Measurements from ENCODE around the gene LLGL2.
A peak's percentile ranks its signal among the peaks of the same experiment; 100 is the strongest.
"Not testable (repeated sequence)": the region's sequence is repeated elsewhere in the genome, so short reads cannot be mapped to it uniquely, and the experiment has no call there.

LLGL2 gene

DNA sequence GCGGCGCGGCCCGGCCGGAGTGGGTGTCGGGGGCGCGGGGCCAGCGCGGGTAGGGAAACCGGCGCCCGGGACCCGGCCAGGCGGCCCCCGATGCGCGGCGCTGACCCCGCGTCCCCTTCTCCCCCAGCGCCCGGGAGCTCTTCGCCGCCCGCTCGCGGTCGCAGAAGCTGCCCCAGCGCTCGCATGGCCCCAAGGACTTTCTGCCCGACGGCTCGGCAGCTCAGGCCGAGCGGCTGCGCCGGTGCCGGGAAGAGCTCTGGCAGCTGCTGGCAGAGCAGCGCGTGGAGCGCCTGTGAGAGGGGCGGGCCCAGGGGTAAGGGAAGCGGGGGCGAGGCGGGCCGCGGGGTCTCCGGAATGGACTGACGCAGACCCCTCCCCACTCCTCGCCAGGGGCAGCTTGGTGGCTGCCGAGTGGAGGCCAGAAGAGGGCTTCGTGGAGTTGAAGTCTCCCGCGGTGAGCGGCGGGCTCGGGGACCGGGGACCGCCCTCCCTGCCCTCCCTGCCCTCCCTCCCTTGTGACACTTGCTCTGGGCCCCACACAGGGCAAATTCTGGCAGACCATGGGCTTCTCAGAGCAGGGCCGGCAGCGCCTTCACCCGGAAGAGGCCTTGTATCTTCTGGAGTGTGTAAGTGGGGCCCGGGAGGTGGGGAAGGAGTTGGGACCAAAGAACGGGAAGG lies 8.7 kb upstream of the LLGL2 start:
- peak overlapping the region; percentile 79 for H3K4me3 ChIP-seq (ENCODE audit: low read length)
- no peak for TF ChIP-seq ZNF274 (IDR thresholded peaks at IDR 0.05; ENCODE audit: low read depth, low read length)

DNA sequence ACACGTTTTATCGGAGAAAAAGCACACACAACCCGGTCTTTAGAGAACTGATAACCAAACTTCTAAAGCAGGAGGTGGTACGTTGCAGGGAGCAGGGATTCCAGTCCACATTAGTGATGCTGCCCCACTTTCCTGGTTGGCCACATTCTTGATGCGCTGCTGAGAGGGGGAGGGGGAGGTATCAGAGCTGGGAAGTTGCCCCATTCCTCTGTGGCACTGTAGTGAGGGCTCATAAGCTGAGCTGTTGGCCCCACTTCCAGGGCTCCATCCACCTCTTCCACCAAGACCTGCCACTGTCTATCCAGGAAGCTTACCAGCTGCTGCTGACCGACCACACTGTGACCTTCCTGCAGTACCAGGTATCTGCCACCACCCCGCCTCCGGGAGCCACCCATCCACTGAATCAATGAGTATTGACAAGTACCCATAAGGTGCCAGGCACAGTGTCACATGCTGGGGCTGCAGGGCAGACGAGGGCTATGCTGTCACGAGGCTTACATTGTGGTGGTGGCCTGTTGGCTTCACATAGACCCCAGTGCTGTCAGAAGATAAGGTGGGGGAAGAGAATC lies 8.1 kb upstream of the LLGL2 start:
- peak overlapping the region; percentile 79 for H3K4me3 ChIP-seq (ENCODE audit: low read length)
- TF ChIP-seq ZNF274 (IDR thresholded peaks at IDR 0.05; ENCODE audit: low read depth, low read length) = no peak

DNA sequence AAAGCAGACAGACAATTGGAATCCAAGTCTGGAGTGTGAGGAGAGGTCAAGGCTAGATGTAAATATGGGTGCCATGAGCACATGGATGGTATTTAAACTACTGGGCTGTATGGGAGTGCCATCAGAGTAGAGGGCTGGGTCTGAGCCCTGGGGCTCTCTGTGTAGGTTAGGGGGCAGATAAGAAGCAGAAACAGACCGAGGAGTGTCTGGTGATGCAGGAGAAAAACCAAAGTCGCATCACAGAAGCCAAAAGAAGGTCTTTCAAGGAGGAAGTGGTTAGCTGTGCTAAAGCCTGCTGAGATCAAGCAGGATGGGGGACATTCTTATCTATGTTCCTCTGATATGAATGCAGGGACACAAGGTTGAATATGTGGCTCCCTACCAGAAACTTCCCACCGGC lies 7.3 kb upstream of the LLGL2 start:
- peak overlapping the region; percentile 13; the same call in 1 of the 2 replicates for H3K4me3 ChIP-seq (ENCODE audit: low read length)
- TF ChIP-seq ZNF274 (IDR thresholded peaks at IDR 0.05; ENCODE audit: low read depth, low read length) = no peak

DNA sequence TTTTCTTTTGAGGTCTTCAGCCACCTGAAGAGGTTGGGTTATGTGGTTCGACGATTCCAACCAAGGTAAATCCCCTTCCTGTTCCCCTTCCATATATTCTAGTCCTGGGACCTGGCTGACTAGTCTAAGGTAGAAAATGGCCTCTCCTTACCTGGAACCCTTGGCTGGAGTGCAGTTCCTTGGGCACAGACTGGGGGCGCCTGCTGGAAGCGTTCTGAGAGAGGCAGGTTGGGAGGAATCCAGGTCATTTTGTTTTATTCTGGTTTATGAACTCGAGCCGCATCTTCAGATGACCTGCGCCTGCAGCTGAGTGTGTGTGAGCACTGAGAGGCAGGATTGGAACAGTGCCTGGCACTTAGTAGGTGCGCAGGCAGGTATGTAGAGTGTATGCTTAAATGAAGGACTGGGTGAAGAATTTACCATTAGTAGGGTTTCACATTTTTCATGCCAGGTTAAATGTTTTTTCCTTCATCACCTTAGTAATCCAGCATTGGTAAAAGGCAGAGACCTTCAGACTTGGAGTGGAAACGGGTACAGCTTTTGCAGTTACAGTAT lies 6.4 kb upstream of the LLGL2 start:
- TF ChIP-seq ZNF274 (IDR thresholded peaks at IDR 0.05; ENCODE audit: low read depth, low read length) = no peak
- no peak overlapping the region; the same call in 1 of the 2 replicates for H3K4me3 ChIP-seq (ENCODE audit: low read length)

DNA sequence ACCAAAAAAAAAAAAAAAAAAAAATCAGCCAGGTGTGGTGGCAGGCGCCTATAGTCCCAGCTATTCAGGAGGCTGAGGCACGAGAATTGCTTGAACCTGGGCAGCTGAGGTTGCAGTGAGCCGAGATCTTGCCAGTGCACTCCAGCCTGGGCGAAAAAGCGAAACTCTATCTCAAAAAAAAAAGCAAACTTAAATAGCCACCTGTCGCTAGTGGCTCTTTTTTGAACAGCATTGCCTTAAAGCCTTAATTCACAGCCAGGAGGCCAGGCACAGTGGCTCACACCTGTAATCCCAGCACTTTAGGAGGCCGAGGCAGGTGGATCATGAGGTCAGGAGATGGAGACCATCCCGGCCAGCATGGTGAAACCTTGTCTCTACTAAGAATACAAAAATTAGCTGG lies 5.1 kb upstream of the LLGL2 start:
- H3K4me3 ChIP-seq (ENCODE audit: low read length) = not testable (repeated sequence)

DNA sequence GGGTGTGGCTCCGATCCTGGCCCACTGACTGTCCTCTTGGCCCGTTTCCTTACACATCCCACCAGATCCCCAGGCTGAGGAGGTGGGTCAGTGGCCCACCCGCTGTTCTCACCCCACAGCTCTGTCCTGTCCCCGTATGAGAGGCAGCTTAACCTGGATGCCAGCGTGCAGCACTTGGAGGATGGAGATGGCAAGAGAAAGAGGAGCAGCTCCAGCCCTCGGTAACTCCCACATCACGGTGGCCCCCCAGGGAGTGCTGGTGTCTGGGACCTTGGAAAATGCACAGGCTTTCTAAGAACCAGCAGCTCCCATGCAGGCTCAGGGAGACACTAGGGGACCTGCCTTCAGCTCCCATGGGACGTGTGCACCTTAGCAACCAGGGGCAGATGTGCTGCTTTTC lies 4.2 kb upstream of the LLGL2 start:
- H3K4me3 ChIP-seq (ENCODE audit: low read length) = no peak overlapping the region
- TF ChIP-seq ZNF274 (IDR thresholded peaks at IDR 0.05; ENCODE audit: low read depth, low read length) = no peak

DNA sequence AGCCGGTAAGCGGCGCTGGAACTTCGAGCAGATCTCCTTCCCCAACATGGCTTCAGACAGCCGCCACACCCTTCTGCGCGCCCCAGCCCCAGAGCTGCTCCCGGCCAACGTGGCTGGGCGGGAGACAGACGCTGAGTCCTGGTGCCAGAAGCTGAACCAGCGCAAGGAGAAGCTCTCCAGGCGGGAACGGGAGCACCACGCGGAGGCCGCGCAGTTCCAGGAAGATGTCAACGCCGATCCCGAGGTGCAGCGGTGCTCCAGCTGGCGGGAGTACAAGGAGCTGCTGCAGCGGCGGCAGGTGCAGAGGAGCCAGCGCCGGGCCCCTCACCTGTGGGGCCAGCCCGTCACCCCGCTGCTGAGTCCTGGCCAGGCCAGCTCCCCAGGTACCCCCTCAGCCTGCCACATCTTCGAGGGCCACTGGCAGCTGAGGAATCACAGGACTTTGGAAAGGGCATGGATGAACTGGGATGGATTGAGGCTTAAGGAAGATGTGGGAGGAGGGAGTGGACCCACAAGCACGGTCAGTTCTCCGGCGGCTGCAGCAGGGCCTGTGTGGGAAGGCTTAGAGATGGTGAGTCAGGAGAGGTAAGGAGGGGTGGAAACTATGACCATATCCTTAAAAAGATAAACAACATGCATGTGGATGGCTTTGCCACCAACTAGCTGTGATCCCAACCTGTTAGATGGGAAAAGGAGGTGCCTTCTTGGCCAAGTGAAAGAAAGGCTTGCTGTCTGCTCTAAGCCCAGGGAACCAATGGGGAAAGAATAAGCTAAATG lies 3.4 kb upstream of the LLGL2 start:
- TF ChIP-seq ZNF274 (IDR thresholded peaks at IDR 0.05; ENCODE audit: low read depth, low read length) = no peak
- H3K4me3 ChIP-seq (ENCODE audit: low read length) = no peak overlapping the region

DNA sequence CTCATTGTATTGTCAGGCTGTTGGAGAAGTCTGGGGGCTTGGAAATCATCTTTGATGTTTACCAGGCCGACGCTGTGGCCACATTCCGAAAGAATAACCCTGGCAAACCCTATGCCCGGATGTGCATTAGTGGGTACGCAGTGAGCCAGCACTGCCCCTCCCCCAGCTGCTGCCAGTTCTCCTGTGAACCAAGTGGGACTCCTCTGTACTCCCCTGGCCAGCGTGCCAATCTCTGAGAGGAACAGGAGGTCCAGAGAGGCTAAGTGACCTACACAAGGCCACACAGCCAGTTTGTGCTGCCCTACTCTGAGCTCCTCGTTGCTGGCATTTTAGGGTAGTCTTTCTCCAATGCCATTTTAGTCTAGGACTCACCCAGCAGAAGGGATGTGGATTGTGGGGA lies 1.9 kb upstream of the LLGL2 start:
- no peak for TF ChIP-seq ZNF274 (IDR thresholded peaks at IDR 0.05; ENCODE audit: low read depth, low read length)
- H3K4me3 ChIP-seq (ENCODE audit: low read length) = no peak overlapping the region

DNA sequence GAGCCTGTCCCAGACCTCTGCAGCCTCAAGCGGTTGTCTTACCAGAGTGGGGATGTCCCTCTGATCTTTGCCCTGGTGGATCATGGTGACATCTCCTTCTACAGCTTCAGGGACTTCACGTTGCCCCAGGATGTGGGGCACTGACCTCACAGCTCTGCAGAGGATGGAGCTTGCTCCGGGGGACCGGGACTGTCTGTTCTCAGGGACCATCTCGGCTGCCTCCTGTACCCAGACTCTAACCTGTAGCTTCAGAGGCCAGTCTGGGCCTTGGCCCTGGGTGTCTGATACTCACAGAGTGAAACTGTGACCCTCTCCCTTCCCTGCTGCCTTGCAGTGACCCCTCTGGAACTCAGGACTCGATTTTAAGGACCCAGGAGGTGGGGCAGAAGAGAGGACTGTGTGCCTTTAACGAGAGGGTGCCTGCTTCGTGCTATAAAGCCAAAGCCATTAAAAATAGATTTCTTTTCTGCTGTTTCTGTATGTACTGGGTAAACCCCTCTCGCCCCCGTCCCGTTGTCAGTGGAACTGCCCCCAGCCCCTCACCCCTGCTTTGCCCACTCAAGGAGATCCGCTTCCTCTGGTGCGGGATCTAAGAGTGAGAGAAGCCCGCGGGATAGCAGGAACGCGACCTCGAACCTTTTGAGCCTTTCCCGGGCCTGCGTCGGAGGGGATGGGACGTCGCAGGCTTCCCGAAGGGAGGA lies 1.1 kb upstream of the LLGL2 start:
- H3K4me3 ChIP-seq (ENCODE audit: low read length) = no peak overlapping the region; the same call in 1 of the 2 replicates
- TF ChIP-seq ZNF274 (IDR thresholded peaks at IDR 0.05; ENCODE audit: low read depth, low read length) = no peak

DNA sequence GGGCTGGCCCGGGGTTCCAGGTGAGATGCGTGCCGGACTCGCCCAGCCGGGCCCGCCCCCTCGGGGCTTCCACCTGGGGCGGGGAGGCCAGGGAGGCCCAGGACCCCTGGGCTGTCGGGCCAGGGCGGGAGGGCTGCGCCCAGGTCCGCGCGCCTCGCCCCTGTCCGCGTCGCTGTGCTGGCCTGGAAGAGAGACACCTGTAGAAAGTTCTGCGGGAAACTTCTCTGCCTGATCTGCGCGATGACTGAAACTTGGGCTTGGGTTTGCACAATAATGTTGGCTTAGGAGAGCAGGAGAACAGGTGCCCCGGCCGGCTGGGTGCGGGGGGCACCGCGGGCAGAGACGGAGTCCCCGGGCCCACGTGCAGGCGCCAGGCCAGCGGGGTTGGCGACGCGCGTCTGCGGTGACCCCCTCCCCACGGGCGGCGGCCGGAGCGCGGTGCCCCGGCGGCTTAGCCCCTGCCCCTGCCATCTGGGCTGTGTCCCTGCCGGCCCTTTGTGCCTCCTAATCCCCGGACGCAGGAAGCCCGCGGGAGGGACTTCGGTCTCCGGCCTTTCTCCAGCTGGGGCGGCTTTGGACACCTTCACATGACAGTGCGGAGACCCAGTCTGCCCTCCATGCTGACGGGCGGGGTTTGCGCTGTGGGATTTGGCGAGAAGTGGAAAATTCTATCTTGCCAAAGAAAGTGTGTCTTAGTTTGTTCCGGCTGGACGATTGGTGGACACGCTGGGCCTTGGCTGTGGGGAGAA lies 483 bp downstream of the LLGL2 start:
- no peak for TF ChIP-seq ZNF274 (IDR thresholded peaks at IDR 0.05; ENCODE audit: low read depth, low read length)
- peak overlapping the region; percentile 62; the same call in 1 of the 2 replicates for H3K4me3 ChIP-seq (ENCODE audit: low read length)

DNA sequence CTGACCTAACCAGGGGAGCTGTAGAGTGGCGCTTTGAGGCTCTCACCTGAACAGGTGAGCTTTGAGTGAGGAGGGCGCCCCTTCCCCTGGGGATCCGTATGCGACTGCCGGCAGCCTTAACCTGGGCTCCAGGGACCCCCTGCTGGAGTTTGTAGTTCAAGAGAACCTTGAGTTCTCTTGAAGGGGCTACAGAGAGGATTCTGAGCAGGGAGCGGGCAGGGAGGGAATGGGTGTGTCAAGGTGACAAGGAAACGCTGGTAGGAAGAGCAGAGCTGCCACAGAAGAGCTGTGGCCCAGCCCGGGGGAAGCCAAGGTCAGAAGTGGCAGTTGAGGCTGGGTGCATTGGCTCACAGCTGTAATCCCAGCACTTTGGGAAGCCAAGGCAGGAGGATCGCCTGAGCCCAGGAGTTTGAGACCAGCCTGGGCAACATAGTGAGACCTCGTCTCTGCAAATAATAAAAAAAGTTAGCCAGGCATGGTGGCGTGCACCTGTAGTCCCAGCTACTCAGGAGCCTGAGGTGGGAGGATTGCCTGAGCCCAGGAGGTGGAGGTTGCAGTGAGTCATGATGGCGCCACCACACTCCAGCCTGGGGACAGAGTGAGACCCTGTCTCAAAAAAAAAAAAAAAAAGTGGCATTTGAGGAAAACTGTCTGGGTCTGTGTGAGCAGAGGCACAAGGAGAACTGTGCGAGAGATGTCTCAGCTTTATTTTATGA lies 1.2 kb downstream of the LLGL2 start:
- TF ChIP-seq ZNF274 (IDR thresholded peaks at IDR 0.05; ENCODE audit: low read depth, low read length) = no peak
- no peak overlapping the region; the same call in 1 of the 2 replicates for H3K4me3 ChIP-seq (ENCODE audit: low read length)

DNA sequence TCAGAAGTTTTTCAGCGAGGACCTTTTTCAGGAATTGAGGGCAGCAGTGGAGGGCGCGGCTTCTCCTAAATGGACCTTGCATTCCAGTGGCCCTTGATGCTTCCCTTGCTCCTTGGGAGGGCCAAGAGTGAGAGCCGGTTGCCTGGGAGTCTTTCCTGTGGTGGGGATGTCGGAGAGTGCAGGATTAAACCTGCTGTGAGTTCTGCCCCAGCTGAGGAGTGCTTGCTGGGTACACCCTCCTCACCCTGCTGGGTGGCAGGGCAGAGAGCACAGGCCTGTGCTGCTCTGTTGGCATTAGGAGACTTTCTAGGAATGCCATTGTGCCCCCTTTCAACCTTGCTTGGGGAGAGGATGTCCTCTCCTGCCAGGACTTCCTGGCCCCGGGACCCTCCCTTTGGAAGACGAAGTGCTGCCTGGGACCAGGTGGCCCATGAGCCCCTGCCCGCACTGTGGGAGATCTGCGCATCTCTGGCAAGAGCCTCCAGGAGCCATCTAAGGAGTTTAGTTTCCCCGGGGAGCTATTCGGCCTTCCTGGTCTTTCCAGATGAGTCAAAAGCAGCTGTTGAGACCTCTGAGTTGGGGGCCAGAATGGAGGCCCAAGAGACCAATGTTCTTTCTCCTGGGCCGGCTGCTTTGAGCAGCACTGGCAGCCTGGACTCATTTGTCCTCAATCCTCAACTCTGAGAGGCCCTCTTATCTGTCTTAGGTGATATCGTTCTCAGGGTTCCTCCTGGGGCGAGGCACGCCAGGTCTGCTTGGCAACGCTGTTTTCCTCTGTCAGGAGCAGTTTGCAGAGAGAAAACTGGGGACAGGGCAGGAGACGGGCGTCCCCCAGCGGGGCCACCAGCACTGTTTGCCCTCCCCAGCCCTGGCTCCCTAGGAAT lies 5.6 kb downstream of the LLGL2 start:
- H3K4me3 ChIP-seq (ENCODE audit: low read length) = no peak overlapping the region

More for the DNA sequence above, 5.6 kb downstream of the LLGL2 start:
- TF ChIP-seq ZNF274 (IDR thresholded peaks at IDR 0.05; ENCODE audit: low read depth, low read length) = no peak
